K562 (cell line): ENCODE results near the gene HOXB5. TPM values are rescaled to one million over a fixed set of nuclear protein-coding genes. Genes with fewer than 3 reads are reported as not detected.

Source experiments
- ARID3A ChIP-seq: IDR thresholded peaks from 2 replicates; pipeline ENCODE4 v1.6.1; 2012; ENCODE audit warnings: low read depth, low read length, improper control_type of control experiment, borderline replicate concordance
- CBFB ChIP-seq: sonication (generic); formaldehyde crosslinking; IDR thresholded peaks from 2 replicates; pipeline ENCODE4 v1.4.0; 2020; ENCODE audit warnings: mild to moderate bottlenecking, missing genetic modification reagents
- CHD2 ChIP-seq: IDR thresholded peaks from 2 replicates; pipeline ENCODE4 v1.6.1; 2011; ENCODE audit warnings: low read depth, low read length
- CHD4 ChIP-seq: fragments of 200-600 bp; sonication (generic); IDR thresholded peaks from 3 replicates; pipeline ENCODE4 v1.6.1; 2012; ENCODE audit warnings: low read depth, mild to moderate bottlenecking, mixed read lengths, low read length, inconsistent platforms; ENCODE audit not compliant: insufficient read depth, insufficient replicate concordance, poor library complexity, severe bottlenecking
- E2F3 ChIP-seq: fragments of 250-450 bp; sonication (Bioruptor Pico); IDR thresholded peaks from 2 replicates; pipeline ENCODE4 v1.4.0; 2020; ENCODE audit warnings: mild to moderate bottlenecking
- GATA2 ChIP-seq: sonication (generic); formaldehyde crosslinking; IDR thresholded peaks from 2 replicates; pipeline ENCODE4 v1.4.0; 2020; ENCODE audit warnings: mild to moderate bottlenecking, missing genetic modification reagents
- HES1 ChIP-seq: fragments of 450-650 bp; IDR thresholded peaks from 2 replicates; pipeline ENCODE4 v1.6.1; 2016; ENCODE audit warnings: low read depth, mild to moderate bottlenecking, moderate library complexity
- HNRNPLL ChIP-seq: fragments of 200-400 bp; formaldehyde crosslinking; IDR thresholded peaks from 2 replicates; pipeline ENCODE4 v1.6.1; 2017; ENCODE audit warnings: low read length, low read depth, mild to moderate bottlenecking; ENCODE audit not compliant: poor library complexity, severe bottlenecking
- KAT7 ChIP-seq: sonication (generic); formaldehyde crosslinking; IDR thresholded peaks from 2 replicates; pipeline ENCODE4 v1.8.0; 2022; ENCODE audit warnings: missing genetic modification reagents, mild to moderate bottlenecking, borderline replicate concordance
- KHSRP ChIP-seq: fragments of 450-650 bp; IDR thresholded peaks from 2 replicates; pipeline ENCODE4 v1.6.1; 2017
- MIER1 ChIP-seq: fragments of 450-650 bp; IDR thresholded peaks from 2 replicates; pipeline ENCODE4 v1.6.1; 2016; ENCODE audit warnings: antibody characterized with exemption, mild to moderate bottlenecking, low read depth
- MLX ChIP-seq, 2 experiments: fragments of 450-650 bp in 1 of 2; sonication (generic) in 1 of 2; formaldehyde crosslinking; conservative IDR thresholded peaks; 2 replicates each; pipeline versions ENCODE4 v1.4.0 to v1.8.1; 2020 to 2022; ENCODE audit warnings: mild to moderate bottlenecking in 1 of 2, missing genetic modification reagents in 1 of 2
- NCOA6 ChIP-seq: fragments of 450-650 bp; IDR thresholded peaks from 2 replicates; pipeline ENCODE4 v1.6.1; 2017; ENCODE audit warnings: mild to moderate bottlenecking
- NRF1 ChIP-seq, 2 experiments: fragments of 450-650 bp; IDR thresholded peaks in 1 of 2; conservative IDR thresholded peaks in 1 of 2; 2 replicates each; pipeline ENCODE4 v1.6.1; 2014; ENCODE audit warnings: mild to moderate bottlenecking in 2 of 2
- PTBP1 ChIP-seq: fragments of 200-400 bp; formaldehyde crosslinking; IDR thresholded peaks from 2 replicates; pipeline ENCODE4 v1.6.1; 2017; ENCODE audit warnings: low read depth, low read length
- RFX1 ChIP-seq: fragments of 450-650 bp; IDR thresholded peaks from 2 replicates; pipeline ENCODE4 v1.6.1; 2016; ENCODE audit warnings: mild to moderate bottlenecking, moderate library complexity
- RUNX1 ChIP-seq: sonication (generic); IDR thresholded peaks from 2 replicates; pipeline ENCODE4 v1.6.1; 2016; ENCODE audit warnings: antibody characterized with exemption, low read depth
- SMAD4 ChIP-seq: fragments of 250-450 bp; sonication (Bioruptor Pico); conservative IDR thresholded peaks from 2 replicates; pipeline ENCODE4 v1.8.0; 2021; ENCODE audit warnings: inconsistent platforms, mild to moderate bottlenecking, moderate library complexity
- SMARCA4 ChIP-seq: fragments of 450-650 bp; IDR thresholded peaks from 2 replicates; pipeline ENCODE4 v1.6.1; 2016
- TFAM ChIP-seq: fragments of 250-450 bp; sonication (Bioruptor Pico); conservative IDR thresholded peaks from 2 replicates; pipeline ENCODE4 v1.5.0; 2021; ENCODE audit warnings: mild to moderate bottlenecking, moderate library complexity
- ZEB2 ChIP-seq: fragments of 450-650 bp; IDR thresholded peaks from 2 replicates; pipeline ENCODE4 v1.6.1; 2016
- ZNF12 ChIP-seq: sonication (generic); formaldehyde crosslinking; IDR thresholded peaks from 2 replicates; pipeline ENCODE4 v1.4.0; 2020; ENCODE audit warnings: mild to moderate bottlenecking, missing genetic modification reagents
- ZNF232 ChIP-seq: sonication (generic); formaldehyde crosslinking; IDR thresholded peaks from 2 replicates; pipeline ENCODE4 v1.8.0; 2022; ENCODE audit warnings: mild to moderate bottlenecking, missing genetic modification reagents
- ZNF316 ChIP-seq: fragments of 450-650 bp; IDR thresholded peaks from 2 replicates; pipeline ENCODE4 v1.6.1; 2016
- ZNF354B ChIP-seq: fragments of 250-450 bp; sonication (Bioruptor Pico); IDR thresholded peaks from 2 replicates; pipeline ENCODE4 v1.4.0; 2020
- polyA plus RNA-seq, 8 experiments: library from polyadenylated mRNA; depleted of rRNA in 4 of 8; stranded (reverse) in 5 of 8; unstranded in 3 of 8; fragments of >200 nt; fragmentation: Nextera tagmentation in 2 of 8; fragmentation: Illumina TruSeq in 1 of 8; extraction: Ambion mirVana in 2 of 8; extraction: Trizol in 1 of 8; gene quantifications; 2 replicates each; pipeline versions ENCODE4 v1.2.1 to v1.2.3, GENCODE V29; 2011 to 2014; ENCODE audit warnings: inconsistent platforms in 1 of 8, missing spikeins in 1 of 8
- total RNA-seq, 7 experiments: library from RNA; depleted of rRNA in 6 of 7; stranded (reverse); fragments of >200 nt in 6 of 7; fragmentation: Illumina TruSeq in 2 of 7; extraction: Trizol in 2 of 7; gene quantifications; 2 replicates each; pipeline versions ENCODE4 v1.2.1 to v1.2.3, GENCODE V29; 2011 to 2021; ENCODE audit warnings: low replicate concordance in 1 of 7
- TF ChIP-seq, protein P1 (sequence below): fragments of 450-650 bp; formaldehyde crosslinking; conservative IDR thresholded peaks from 2 replicates; pipeline ENCODE4 v1.4.0; 2022; ENCODE audit warnings: mild to moderate bottlenecking, missing genetic modification characterization

HOXB5 gene
- total and polyA plus RNA-seq, 9 of the 15 experiments (the other 6 are each of a cell fraction or from before 2014, with no cell fraction given) = 0.24 to 2.7 (median 0.65) TPM

DNA sequence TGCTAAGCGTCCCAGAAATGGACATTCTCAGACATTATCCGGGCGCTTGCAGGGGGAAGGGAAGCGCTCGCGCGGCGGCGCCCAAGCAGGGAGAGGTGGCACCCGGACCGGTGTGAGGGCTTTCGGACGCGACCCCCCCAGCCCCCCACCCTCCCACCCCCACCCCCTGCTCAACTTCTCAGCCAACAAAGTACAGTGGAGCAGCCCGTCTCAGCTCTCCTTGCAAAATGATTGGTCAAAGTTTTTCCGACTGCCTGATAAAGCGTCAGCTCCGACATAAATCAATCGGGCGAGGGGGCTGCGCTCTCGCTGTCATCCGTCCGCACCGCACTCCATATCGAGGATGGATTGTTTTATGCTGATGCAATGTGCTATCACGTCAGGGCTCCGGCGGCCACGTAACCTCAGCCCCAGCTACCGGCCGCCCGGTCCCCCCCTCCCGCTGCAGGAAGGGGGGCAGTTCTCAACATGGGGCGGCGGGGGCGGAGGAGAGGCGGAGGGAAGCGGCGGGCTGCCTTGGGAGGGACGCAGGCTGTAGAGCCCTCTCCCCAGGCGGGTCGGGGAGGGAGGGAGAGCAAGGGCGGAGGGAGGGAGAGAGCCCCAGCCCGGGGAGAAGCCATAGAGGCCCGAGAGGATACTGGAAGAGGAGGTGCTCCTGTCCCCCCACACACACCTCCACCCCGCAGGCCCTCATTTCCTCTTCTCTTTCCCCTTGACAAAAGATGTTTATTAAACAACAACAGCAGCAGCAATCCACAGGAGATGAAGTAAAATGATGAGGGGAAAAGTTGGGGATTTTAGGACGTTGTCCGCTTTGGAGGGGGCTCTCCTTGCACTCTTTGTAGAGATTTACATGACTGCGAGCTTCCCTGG lies 32.9 kb upstream of the HOXB5 start, which contains the start of gene HOXB9 (continued):
- no peak for TF ChIP-seq RUNX1
- peak; percentile 36 for TF ChIP-seq ZEB2
- TF ChIP-seq NCOA6 = no peak
- 0 out of 2 replicates have a peak, but pooled peaks have one; percentile 12 for TF ChIP-seq CHD2
- TF ChIP-seq KHSRP = no peak
- no peak for TF ChIP-seq CHD4
- TF ChIP-seq, protein P1, sequence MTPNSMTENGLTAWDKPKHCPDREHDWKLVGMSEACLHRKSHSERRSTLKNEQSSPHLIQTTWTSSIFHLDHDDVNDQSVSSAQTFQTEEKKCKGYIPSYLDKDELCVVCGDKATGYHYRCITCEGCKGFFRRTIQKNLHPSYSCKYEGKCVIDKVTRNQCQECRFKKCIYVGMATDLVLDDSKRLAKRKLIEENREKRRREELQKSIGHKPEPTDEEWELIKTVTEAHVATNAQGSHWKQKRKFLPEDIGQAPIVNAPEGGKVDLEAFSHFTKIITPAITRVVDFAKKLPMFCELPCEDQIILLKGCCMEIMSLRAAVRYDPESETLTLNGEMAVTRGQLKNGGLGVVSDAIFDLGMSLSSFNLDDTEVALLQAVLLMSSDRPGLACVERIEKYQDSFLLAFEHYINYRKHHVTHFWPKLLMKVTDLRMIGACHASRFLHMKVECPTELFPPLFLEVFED (CRISPR knock-in tag) = 0 out of 2 replicates have a peak, but pooled peaks have one; percentile 13
- peak; percentile 64; the same call in 1 of the 2 replicates for TF ChIP-seq SMARCA4
- no peak for TF ChIP-seq GATA2 (CRISPR knock-in tag)
- TF ChIP-seq E2F3 (CRISPR knock-in tag) = no peak
- TF ChIP-seq MIER1 = no peak
- TF ChIP-seq MLX (CRISPR knock-in tag; conservative IDR thresholded peaks at IDR 0.05) = no peak
- no peak for TF ChIP-seq TFAM (CRISPR knock-in tag)
- no peak for TF ChIP-seq PTBP1
- no peak for TF ChIP-seq ZNF232 (CRISPR knock-in tag)
- TF ChIP-seq ARID3A = peak; percentile 99
- TF ChIP-seq SMAD4 = peak; percentile 86
- TF ChIP-seq ZNF316 = peak; percentile 75
- no peak for TF ChIP-seq ZNF354B
- TF ChIP-seq ZNF12 (CRISPR knock-in tag) = no peak
- TF ChIP-seq HNRNPLL = peak; percentile 52
- TF ChIP-seq CBFB = no peak
- TF ChIP-seq KAT7 (CRISPR knock-in tag) = peak; percentile 24; the same call in 1 of the 2 replicates
- TF ChIP-seq RFX1 = no peak
- TF ChIP-seq HES1 = peak; percentile 93
- peak; percentile 53 to 58 for TF ChIP-seq NRF1 (conservative IDR thresholded peaks at IDR 0.05 in 1 of 2, IDR thresholded peaks at IDR 0.05 in 1 of 2)
